ENCODE results near the gene MXRA8. TPM values are rescaled to one million over a fixed set of nuclear protein-coding genes. Genes with fewer than 3 reads are reported as not detected.

MXRA8 gene
- total RNA-seq, 2 experiments from 2014 or later: 0.25 to 0.49 TPM

DNA sequence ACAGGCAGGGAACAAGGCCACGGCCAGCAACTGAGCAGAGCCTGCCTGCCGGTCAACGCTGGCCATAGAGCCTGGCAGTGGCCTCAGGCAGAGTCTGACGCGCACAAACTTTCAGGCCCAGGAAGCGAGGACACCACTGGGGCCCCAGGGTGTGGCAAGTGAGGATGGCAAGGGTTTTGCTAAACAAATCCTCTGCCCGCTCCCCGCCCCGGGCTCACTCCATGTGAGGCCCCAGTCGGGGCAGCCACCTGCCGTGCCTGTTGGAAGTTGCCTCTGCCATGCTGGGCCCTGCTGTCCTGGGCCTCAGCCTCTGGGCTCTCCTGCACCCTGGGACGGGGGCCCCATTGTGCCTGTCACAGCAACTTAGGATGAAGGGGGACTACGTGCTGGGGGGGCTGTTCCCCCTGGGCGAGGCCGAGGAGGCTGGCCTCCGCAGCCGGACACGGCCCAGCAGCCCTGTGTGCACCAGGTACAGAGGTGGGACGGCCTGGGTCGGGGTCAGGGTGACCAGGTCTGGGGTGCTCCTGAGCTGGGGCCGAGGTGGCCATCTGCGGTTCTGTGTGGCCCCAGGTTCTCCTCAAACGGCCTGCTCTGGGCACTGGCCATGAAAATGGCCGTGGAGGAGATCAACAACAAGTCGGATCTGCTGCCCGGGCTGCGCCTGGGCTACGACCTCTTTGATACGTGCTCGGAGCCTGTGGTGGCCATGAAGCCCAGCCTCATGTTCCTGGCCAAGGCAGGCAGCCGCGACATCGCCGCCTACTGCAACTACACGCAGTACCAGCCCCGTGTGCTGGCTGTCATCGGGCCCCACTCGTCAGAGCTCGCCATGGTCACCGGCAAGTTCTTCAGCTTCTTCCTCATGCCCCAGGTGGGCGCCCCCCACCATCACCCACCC lies 27.0 kb downstream of the MXRA8 start, which contains the start of gene TAS1R3:
TSS of gene TAS1R3 (plus strand) at position 213 of the 898 bp plus-strand sequence. CDS start at position 279, 66 bp downstream.
- ChIA-PET CTCF (no interaction called here), POLR2A (interaction anchor here (0.6 kb wide), 1 partner anchor 15 kb away, joined by 3 read pairs; no protein-coding TSS in a partner anchor)
- Mint-ChIP-seq H3K27ac (no peak within 1 kb of the TSS), H3K36me3 (ENCODE audit: low read depth) (no peaks in the 10 kb centered on the region), H3K4me3 (no peak within 1 kb of the TSS), H3K27me3 (no peaks in the 10 kb centered on the region), H3K4me1 (peaks cover under 1% of the 10 kb centered on the region), H3K9me3 (ENCODE audit: low read depth) (no peaks in the 10 kb centered on the region)
- intact Hi-C loops (cut with DNase I, micrococcal nuclease): no loop called here
- DNase-seq (no peak), ATAC-seq (no peak)

DNA sequence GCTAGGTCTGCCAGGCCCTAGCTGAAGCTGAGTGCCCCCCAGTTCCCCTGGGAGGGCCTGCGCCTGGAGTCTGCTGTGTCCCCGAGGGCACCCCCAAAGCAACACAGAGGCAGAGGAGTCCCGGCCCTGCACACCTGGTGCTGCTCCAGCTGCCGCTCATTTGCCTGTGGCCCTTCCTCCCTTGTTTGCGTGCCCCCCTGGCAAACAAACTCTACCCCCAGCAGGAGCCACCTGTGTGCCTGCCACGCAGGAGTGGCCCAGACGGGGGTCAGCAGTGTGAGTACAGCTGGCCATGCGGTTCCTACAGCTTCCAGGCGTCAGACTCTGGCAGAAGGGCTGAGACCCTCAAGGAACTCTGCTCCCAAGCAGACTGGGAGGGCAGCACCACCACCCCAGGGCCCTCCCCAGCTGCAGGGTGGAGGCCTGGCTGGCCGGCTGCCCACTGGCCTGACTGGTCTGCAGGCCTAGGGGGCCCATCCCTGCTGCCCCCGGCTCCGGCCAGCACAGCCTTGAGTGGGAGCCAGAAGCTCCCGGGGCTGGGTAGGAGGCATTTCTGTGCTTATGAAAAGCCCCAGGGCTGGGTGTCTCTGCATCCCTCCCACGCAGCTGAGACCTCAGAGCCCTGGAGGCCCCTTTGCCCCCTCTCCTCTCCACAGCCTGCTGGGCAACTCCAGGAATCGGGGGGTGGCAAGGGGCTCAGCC lies 27.8 kb downstream of the MXRA8 start:
- POLR2A ChIA-PET: no interaction called here
- Mint-ChIP-seq H3K36me3 (ENCODE audit: low read depth) (no peaks in the 10 kb centered on the region), H3K27ac (no peak overlapping the region), H3K27me3 (no peaks in the 10 kb centered on the region), H3K9me3 (ENCODE audit: low read depth) (no peaks in the 10 kb centered on the region), H3K4me3 (no peak overlapping the region), H3K4me1 (peaks cover 6% of the 10 kb centered on the region)
- ATAC-seq (no peak), DNase-seq (no peak)
- CTCF ChIA-PET: no interaction called here
- intact Hi-C loops (cut with DNase I, micrococcal nuclease): no loop called here

DNA sequence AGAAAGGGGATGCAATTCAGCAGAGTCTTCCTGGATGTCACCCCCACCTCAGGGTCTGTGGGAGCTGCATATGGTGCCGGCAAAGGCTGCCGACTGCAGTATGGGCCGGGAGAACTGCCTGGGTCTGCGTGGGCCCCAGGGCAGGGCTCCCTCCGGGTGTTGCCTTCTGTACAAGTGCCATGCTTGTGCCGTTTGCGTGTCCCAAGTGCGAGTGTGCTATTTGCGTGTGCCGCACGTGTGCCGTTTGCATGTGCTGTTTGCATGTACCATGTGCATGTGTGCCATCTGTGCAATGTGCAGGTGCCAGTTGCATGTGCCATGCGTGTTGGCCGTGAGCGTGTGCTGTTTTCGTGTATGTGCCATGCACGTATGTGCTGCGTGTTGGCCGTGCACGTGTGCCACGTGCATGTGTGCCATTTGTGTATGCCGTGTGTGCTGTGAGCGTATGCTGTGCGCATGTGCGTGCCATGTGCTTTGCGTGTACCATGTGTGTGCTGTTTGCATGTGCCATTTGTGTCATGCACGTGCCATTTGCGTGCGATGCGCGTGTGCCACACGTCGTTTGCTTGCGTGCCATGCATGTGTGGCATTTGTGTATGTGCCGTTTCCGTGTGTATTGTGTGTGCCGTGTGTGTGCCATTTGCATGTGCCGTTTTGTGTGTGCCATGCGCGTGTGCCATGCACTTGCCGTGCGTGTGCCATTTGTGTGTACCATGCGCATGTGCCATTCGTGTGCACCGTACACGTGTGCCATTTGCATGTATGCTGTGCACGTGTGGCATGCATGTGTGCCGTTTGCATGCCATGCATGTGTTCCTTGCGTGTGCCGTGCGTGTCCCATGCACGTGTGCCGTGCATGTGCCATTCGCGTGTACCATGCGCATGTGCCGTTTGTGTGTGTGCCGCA lies 28.8 kb downstream of the MXRA8 start:
- ATAC-seq: no peak
- no peaks in the 10 kb centered on the region for H3K9me3 Mint-ChIP-seq (ENCODE audit: low read depth)
- no peaks in the 10 kb centered on the region for H3K36me3 Mint-ChIP-seq (ENCODE audit: low read depth)
- H3K27ac Mint-ChIP-seq: no peak overlapping the region
- no peak for DNase-seq
- POLR2A ChIA-PET: no interaction called here
- no peaks in the 10 kb centered on the region for H3K27me3 Mint-ChIP-seq
- intact Hi-C loops (cut with DNase I, micrococcal nuclease): no loop called here
- H3K4me3 Mint-ChIP-seq: no peak overlapping the region
- peaks cover 10% of the 10 kb centered on the region for H3K4me1 Mint-ChIP-seq
- CTCF ChIA-PET: no interaction called here

DNA sequence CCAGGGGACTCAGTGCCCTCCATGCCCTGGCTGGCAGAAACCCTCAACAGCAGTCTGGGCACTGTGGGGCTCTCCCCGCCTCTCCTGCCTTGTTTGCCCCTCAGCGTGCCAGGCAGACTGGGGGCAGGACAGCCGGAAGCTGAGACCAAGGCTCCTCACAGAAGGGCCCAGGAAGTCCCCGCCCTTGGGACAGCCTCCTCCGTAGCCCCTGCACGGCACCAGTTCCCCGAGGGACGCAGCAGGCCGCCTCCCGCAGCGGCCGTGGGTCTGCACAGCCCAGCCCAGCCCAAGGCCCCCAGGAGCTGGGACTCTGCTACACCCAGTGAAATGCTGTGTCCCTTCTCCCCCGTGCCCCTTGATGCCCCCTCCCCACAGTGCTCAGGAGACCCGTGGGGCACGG lies 30.1 kb downstream of the MXRA8 start:
- no peak for ATAC-seq
- intact Hi-C loops (cut with DNase I, micrococcal nuclease): no loop called here
- peaks cover 16% of the 10 kb centered on the region for H3K4me1 Mint-ChIP-seq
- no peak overlapping the region for H3K27ac Mint-ChIP-seq
- DNase-seq: no peak
- CTCF ChIA-PET: no interaction called here
- POLR2A ChIA-PET: no interaction called here
- H3K36me3 Mint-ChIP-seq (ENCODE audit: low read depth): no peaks in the 10 kb centered on the region
- H3K27me3 Mint-ChIP-seq: no peaks in the 10 kb centered on the region
- no peak overlapping the region for H3K4me3 Mint-ChIP-seq
- H3K9me3 Mint-ChIP-seq (ENCODE audit: low read depth): no peaks in the 10 kb centered on the region

DNA sequence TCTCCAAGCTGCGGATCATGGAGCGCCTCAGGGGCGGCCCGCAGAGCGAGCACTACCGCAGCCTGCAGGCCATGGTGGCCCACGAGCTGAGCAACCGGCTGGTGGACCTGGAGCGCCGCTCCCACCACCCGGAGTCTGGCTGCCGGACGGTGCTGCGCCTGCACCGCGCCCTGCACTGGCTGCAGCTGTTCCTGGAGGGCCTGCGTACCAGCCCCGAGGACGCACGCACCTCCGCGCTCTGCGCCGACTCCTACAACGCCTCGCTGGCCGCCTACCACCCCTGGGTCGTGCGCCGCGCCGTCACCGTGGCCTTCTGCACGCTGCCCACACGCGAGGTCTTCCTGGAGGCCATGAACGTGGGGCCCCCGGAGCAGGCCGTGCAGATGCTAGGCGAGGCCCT lies 31.1 kb downstream of the MXRA8 start:
- ATAC-seq (no peak), DNase-seq (no peak)
- no peak overlapping the region for H3K4me3 Mint-ChIP-seq
- no peaks in the 10 kb centered on the region for H3K9me3 Mint-ChIP-seq (ENCODE audit: low read depth)
- H3K36me3 Mint-ChIP-seq (ENCODE audit: low read depth): peaks cover 3% of the 10 kb centered on the region
- no peak overlapping the region for H3K27ac Mint-ChIP-seq
- POLR2A ChIA-PET: no interaction called here
- CTCF ChIA-PET: no interaction called here
- intact Hi-C loops (cut with DNase I, micrococcal nuclease): no loop called here
- H3K27me3 Mint-ChIP-seq: no peaks in the 10 kb centered on the region
- H3K4me1 Mint-ChIP-seq: peaks cover 22% of the 10 kb centered on the region

DNA sequence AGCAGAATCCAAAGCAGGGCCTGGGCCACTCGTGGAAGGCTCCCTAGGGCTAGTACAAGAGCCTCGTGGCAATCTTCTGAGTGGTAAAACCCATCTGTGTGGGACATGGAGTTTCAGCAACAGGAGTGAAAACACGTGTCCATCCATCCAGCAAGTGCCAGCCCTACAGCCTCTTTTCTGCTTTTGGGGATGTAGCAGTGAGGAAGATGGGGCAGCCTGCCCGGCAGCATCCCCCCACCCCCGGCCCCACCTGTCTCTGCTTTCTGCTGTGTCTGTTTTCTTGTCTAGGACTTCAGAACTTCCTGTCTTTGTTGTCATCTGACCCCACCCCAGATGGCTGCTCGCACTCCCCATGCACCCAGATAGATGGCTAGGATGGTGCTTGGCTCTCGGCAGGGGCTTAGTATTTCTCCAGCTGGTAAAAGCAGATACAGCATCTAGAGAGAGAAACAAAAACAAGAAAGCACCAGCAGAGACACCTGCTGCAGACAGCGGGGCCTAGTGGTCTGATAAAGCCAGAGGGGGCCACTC lies 32.2 kb downstream of the MXRA8 start:
- ATAC-seq: no peak
- CTCF ChIA-PET: interaction anchor here (0.8 to 1.2 kb wide), 2 partner anchors 17 to 77 kb away, joined by 3 to 4 read pairs; no protein-coding TSS in a partner anchor
- intact Hi-C loops (cut with DNase I, micrococcal nuclease): no loop called here
- POLR2A ChIA-PET: no interaction called here
- Mint-ChIP-seq H3K4me3 (peak overlapping the region; percentile 68), H3K36me3 (ENCODE audit: low read depth) (peaks cover 5% of the 10 kb centered on the region), H3K27ac (no peak overlapping the region), H3K27me3 (no peaks in the 10 kb centered on the region), H3K9me3 (ENCODE audit: low read depth) (no peaks in the 10 kb centered on the region), H3K4me1 (peaks cover 31% of the 10 kb centered on the region)
- no peak for DNase-seq

DNA sequence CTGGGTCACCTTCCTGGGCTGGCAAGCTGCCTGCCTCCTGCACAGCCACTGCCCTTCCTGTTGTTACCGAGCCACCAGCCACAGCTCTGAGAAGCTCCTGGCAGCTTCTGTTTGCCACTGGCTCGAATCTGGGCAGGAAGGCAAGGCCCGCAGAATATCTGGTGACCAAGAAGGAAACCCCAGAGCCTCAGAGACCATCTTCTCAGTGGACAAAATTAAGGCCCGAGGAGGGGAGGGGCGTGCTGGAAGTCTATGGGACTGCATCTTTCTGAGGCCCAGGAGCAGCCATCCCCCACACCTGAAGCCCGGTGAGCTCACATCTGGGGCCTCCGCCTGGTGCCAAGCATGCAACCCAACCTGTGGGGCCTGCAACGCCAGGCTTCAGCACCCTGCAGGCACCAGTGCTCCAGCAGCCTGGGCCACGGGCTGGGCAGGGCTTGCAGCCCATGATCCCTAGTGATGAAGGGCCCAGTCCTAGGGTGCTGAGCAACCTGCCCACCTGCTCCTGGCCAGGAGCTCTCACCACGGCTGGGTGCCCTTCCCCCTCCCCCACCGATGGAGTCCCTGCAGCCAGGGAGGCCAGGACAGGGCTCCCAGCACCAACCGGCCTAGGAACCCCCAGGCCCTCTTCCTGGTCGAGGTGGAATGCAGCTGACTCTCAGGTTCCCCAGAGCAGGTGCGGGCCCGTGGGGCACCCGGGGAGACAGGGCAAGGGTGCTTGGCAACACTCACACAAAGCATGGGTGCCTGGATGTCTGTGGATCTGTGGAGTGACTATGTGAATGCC lies 32.9 kb downstream of the MXRA8 start:
- peaks cover 31% of the 10 kb centered on the region for H3K4me1 Mint-ChIP-seq
- CTCF ChIA-PET: interaction anchor here (0.6 to 1.2 kb wide), 2 partner anchors 16 to 181 kb away, joined by 3 to 4 read pairs; no protein-coding TSS in a partner anchor
- intact Hi-C loops (cut with DNase I, micrococcal nuclease): loop anchor here in 1 of 2 experiments (2.0 kb wide), 1 partner anchor 49 kb away; the partner anchor contains the start of gene AURKAIP1

DNA sequence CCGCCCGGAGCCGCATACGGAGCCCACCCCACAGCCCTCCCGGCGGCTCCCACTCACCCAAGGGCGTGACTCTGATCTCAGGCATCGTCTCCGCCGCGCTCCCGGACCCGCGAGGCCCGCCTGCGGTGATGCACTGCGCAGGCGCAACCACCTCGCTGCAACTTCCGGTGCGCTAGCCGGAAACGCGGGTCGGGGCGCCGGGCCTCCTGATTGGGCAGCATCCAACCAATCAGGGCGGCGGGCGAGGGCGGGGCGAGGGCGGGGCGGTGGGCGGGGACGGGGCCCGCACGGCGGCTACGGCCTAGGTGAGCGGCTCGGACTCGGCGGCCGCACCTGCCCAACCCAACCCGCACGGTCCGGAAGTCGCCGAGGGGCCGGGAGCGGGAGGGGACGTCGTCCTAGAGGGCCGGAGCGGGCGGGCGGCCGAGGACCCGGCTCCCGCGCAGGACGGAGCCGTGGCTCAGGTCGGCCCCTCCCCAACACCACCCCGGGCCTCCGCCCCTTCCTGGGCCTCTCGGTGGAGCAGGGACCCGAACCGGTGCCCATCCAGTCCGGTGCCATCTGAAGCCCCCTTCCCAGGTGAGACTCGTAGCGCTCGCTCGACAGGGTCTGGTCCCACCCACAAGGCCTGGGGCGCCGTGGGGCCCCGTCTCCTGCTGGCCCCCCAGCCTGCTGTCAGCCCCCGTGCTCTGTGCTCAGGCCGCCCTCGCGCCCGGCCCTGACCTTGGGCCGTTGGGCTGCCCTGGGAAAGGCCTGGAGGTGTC lies 33.6 kb downstream of the MXRA8 start, which contains the start of the genes CPTP and INTS11:
TSS of gene CPTP (plus strand) at position 279 of the 764 bp plus-strand sequence. CDS start 2,109 bp downstream, outside the sequence.
TSS of gene INTS11 (minus strand) at position 137 of the 764 bp plus-strand sequence. CDS start at position 85, 52 bp downstream.
- peaks cover 5% of the 10 kb centered on the region for H3K36me3 Mint-ChIP-seq (ENCODE audit: low read depth)
- peak within 1 kb of the TSS; percentile 83 for H3K27ac Mint-ChIP-seq
- intact Hi-C loops (cut with DNase I, micrococcal nuclease): loop anchor here (1.0 to 2.0 kb wide), 14 partner anchors 13 to 809 kb away; partner anchors contain the start of genes AURKAIP1 (in 2 of the 2), ATAD3B (in 1 of the 2), B3GALT6 (in 1 of the 2) and C1orf159 (in 1 of the 2)
- H3K27me3 Mint-ChIP-seq: no peaks in the 10 kb centered on the region
- peaks cover 31% of the 10 kb centered on the region for H3K4me1 Mint-ChIP-seq
- ChIA-PET CTCF (interaction anchor here (0.6 to 1.2 kb wide), 2 partner anchors 15 to 181 kb away, joined by 3 to 4 read pairs; no protein-coding TSS in a partner anchor), POLR2A (interaction anchor here (0.7 kb wide), 1 partner anchor 50 kb away, joined by 3 read pairs; the partner anchor contains the start of gene AURKAIP1)
- peak within 1 kb of the TSS; percentile 80 for H3K4me3 Mint-ChIP-seq
- DNase-seq (peak; percentile 98), ATAC-seq (peak; percentile 90)
- no peaks in the 10 kb centered on the region for H3K9me3 Mint-ChIP-seq (ENCODE audit: low read depth)

More for the DNA sequence above, 32.9 kb downstream of the MXRA8 start:
- no peaks in the 10 kb centered on the region for H3K9me3 Mint-ChIP-seq (ENCODE audit: low read depth)
- peak; percentile 2 for ATAC-seq
- POLR2A ChIA-PET: interaction anchor here (0.7 kb wide), 1 partner anchor 50 kb away, joined by 3 read pairs; the partner anchor contains the start of gene AURKAIP1
- H3K27me3 Mint-ChIP-seq: no peaks in the 10 kb centered on the region
- peak overlapping the region; percentile 68 for H3K4me3 Mint-ChIP-seq
- DNase-seq: no peak
- H3K27ac Mint-ChIP-seq: peak overlapping the region; percentile 78
- peaks cover 5% of the 10 kb centered on the region for H3K36me3 Mint-ChIP-seq (ENCODE audit: low read depth)

DNA sequence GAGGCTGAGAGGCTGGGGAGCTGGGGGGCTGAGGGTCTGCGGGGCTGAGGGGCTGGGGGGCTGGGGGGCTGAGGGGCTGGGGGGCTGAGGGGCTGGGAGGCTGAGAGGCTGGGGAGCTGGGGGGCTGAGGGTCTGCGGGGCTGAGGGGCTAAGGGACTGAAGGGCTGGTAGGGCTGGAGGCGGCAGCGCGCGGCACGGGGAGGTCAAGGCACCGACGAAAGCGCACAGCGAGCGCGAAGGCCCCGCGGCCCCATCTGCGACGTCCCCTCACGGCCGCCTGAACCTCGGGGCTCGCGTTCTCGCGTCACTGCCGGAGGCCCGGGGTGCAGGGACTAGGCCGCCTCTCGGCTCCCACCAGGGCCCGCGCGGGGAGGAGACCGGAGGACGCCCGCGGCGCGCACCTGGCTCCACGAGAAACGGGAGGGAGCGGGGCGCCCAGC lies 34.3 kb downstream of the MXRA8 start:
- ChIA-PET POLR2A (interaction anchor here (0.7 kb wide), 1 partner anchor 15 kb away, joined by 3 read pairs; no protein-coding TSS in a partner anchor), CTCF (no interaction called here)
- DNase-seq: no peak
- Mint-ChIP-seq H3K27ac (no peak overlapping the region), H3K36me3 (ENCODE audit: low read depth) (peaks cover 10% of the 10 kb centered on the region), H3K4me1 (peaks cover 31% of the 10 kb centered on the region), H3K9me3 (ENCODE audit: low read depth) (no peaks in the 10 kb centered on the region), H3K4me3 (peak overlapping the region; percentile 80), H3K27me3 (no peaks in the 10 kb centered on the region)
- intact Hi-C loops (cut with DNase I, micrococcal nuclease): loop anchor here (1.0 to 2.0 kb wide), 14 partner anchors 13 to 809 kb away; partner anchors contain the start of genes AURKAIP1 (in 2 of the 2), ATAD3B (in 1 of the 2), B3GALT6 (in 1 of the 2) and C1orf159 (in 1 of the 2)
- ATAC-seq: peak; percentile 37

All from activated CD4-positive, alpha-beta T cell treated with anti-CD3 and anti-CD28 coated beads for 36 hours (primary cell).